Stimulated activated CD8-positive, alpha-beta memory T cell treated with anti-CD3 and anti-CD28 coated beads, Interleukin-7, amount 100 ng/mL, for 24 hours (primary cell): Measurements from ENCODE around the gene CCDC78.
"Not testable (repeated sequence)": the region's sequence is repeated elsewhere in the genome, so short reads cannot be mapped to it uniquely, and the experiment has no call there.

Source experiments
- DNase-seq: peaks from one replicate; pipeline ENCODE4 v3.0.0-alpha.2; 2020; ENCODE audit warnings: low read depth

Gene CCDC78

DNA sequence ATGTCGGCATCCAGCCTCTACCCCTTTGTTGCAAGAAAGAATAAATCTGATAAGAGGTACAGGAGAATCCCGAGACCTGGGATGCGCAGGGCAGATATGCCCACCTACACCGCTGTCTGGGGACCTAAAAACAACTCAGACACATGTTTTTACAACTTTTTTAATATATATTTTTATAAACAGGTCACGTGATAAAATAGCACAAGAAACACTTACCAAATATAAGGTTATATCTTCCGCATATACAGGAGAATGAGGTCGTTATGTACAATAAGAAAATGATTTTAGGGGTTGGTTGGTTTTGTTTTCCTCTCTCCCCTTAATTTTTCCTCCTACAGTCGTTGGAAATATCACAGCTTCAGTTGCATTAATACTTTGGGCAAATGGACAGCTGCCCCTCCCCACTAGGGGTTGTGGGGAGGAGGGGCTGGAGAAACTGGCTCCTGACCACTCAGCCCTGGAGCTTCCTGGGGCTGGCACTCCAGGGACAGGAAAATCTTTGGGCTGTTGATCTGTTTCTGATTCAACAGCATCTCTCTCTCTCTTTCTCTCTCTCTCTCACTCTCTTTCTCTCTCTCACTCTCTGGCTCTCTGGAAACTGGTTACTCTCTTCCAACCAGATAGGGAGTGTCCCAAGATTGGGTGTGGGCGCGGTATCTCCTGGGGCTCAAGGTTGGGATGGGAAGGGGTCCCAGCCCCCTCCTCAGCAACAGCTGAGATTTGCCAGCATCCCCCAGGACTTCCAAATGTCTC is 33.7 kb downstream of the CCDC78 start:
- no peak for DNase-seq

DNA sequence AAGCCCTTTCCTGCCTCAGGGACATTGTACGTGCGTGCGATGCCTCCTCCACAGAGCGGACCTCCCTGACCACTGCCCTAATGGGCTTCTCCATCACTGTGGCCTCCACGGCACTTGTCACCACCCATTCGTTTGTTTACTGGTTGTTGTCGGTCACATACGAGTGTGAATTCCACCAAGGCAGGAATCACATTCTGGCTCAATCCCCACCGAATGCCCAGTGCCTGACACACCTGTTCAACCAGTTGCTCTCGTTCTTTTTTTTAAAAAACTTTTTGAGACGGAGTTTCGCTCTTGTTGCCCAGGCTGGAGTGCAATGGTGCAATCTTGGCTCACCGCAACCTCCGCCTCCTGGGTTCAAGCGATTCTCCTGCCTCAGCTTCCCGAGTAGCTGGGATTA is 35.0 kb downstream of the CCDC78 start:
- DNase-seq: not testable (repeated sequence)

DNA sequence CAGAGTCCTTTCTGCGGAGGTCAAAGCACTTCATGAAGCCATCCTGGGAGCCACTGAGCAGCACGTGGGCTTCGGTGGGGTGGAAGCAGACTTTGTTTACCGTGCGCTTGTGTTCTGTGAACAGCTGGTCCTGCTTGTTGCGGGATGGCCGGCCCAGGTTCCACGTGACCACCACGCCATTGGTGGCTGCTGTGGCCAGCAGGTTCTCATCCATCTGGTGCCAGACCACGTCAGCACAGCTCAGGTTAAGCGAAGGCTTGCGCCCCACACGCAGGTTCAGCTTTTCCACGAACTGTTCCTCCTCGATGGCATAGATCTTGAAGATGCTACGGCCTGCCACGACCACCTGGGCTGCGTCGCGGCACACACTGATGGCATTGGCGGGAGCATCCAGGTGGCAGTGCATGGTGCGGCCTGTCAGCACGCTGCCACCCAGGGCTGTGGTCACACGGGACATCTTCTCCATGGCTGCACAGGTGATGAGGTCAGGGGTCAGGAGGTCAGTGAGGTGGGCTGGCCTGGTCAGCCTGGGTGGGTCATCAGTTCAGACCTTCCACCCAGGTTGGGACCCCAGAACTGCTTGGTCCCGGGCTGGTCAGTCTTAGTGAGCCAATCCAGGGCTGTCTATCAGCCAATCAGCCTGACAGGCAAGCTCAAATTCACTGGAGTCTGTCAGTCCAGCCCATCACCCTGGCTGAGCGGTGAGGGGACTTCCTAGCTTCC is 36.9 kb downstream of the CCDC78 start:
- no peak for DNase-seq

DNA sequence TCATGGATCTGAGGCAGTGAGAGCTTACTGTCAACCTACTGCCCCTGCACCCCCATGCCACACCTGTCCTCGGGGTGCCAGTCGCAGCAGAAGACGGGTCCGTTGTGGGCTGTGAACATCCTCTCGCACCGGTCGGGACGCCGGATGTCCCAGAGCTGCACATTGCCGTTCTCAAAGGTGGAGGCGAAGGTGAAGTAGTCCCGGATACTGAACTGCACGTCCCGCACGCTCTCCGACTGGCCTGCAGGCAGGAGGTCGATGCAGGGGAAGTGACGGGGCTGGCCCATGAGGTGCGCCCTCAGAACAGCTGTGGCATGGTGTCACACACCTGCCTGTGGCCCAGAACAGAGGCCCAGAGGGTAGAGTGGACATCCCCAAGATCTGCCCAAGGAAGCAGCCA is 38.7 kb downstream of the CCDC78 start:
- no peak for DNase-seq

DNA sequence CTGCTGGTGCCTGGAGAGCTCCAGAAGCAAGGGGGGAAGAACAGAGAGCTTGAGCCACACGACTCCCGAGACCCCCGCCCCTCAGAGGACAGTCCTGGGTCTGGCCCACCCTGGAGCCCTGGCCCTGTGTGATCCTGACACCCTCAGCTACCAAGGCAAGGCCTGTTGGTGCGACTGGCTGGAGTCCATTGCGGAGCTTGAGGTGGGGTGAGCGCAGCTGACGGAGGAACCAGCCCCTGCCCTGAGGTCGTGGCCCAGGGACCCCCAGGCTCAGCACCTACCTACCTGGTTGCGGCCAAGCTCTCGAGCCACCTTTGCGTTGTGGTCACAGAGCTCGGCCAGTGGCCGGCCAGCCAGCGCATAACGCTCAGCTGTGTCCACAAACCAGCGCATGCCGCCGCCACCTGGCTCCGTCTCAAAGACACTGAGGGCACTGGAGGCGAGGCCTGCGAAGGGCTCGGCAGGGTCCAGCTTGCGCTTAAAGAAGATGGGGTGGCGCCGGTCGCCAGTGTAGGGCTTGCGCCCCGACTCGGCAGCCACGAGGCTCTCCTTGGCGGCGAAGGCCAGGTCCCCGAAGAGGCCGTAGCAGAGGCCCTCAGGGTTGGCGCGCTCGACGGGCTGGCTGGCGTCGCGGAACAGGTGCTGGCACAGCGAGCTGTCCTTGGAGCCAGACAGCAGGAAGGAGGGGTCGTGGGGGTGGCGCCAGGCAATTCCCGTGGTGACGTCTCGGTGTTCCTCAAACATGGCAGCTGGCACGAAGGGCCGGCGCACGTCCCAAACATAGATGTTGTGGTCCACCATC is 39.6 kb downstream of the CCDC78 start:
- DNase-seq: no peak

DNA sequence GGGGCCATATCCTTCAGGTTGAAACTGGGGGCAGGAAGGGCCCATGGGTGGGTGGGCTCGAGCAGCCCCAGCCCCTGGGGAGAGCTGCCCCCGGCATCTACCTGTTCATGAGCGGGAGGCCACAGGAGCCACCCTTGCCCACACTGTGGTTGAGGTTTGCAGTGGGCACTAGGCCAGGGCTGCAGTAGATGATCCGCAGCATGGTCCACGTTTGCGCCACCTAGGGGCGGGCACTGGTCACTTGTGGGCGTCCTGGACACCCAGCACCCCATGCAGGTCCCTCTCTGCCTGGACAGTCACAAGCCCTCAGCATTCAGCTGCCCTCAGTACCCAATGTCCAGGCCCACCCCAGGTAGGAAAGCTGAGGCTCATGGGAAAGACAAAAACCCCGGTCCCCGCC is 40.3 kb downstream of the CCDC78 start:
- no peak for DNase-seq

DNA sequence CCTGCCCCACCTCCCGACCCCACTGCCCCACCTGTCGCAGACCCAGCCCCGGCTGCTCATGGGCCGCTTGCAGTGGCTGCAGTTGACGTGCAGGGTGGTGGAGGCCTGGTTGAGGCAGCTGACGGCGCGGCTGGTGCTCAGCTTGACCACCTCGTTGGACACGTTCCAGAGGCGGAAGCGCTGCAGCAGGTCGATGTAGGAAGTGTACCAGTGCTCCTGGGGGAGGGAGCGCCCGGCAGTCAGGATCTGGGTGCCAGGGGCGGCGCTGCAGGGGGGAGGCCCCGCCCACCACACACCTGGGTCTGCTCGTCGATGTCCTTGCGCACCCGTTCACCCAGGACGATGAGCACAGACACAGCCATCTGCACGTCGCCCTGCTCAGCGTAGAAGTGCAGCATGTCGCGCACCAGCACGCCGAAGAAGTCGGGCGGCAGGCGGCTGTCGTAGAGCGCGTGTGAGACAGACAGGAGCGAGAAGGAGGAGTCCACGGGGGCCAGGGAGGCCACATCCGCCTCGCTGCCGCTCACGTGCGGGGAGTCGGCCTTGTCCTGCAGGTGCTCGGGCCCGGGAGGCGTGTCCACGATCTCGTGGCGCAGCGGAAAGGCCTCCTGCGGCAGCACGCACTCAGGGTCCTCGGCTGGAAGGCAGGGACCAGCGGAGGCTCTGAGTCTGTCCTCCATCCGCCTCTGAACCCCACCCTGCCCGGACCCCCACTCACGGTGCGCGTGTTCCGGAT is 41.1 kb downstream of the CCDC78 start:
- no peak for DNase-seq

DNA sequence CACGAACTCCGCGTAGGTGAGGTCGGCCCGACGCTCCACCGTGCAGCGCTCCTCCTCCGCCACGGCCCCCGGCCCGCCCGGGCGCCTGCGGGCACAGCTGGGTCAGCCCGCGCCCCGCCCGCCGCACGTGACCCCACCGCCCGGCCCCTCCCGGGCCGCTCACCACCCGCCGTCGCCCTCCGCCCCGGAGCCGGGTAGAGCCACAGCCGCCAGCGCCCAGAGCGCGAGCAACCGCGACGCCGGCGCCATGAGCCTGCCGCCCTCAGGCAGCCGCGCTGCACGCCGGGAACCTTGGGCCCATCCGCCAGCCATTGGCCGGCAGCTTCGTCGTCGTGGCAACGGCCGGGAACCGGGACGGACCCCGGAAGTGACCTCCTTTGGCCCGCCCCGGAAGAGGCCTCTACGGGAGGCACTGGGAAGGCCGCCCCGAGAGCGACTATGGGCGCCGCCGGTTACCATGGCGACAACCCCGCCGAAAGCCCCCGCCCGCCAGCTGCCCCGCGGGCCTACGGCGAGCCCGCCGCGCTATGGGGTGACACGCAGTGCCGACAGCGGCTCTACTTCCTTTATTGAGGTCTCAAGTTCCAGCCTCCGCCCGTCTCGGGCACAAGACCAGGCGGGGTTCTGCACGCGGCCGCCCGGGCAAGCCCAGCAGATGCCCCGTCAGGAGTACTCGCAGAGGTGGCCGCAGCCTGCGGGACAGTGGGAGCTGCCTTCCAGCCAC is 42.0 kb downstream of the CCDC78 start, which contains the start of gene JMJD8:
Gene JMJD8, minus strand, starts transcription at position 264 of the 724 bp plus-strand sequence. Its CDS starts 15 bp downstream, at position 249.
- DNase-seq: peak; percentile 97

DNA sequence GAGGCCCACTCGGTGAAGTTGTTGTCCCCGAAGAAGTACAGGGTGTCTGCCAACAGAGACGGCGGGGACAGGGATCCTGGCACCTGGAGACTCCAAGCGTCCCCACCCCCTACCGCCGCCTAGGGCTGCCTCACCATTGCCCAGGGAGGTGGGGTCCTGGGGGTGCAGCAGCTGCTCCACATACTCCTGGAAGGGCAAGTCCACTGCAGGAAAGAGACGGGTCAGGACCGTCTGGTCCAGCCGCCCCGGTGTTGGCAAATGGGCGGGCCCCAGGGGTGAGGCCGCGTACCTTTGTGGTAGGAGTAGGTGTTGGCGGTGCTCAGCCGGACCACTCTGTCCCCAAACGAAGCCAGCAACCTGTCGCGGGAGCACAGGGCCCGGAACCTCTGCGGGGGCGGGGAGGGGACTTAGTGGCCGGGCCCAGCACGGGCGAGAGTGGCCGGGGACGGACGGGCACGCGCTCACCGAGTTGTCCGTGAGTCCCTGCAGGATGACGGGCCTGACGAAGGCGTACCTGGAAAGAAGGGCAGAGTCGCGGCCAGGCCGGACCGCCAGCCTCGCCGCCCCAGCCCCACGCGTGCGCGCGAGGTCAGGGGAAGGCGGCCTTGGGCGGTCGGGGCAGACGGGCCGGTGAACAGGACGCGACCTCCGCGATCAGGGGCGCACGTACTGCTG is 42.7 kb downstream of the CCDC78 start:
- DNase-seq: no peak

DNA sequence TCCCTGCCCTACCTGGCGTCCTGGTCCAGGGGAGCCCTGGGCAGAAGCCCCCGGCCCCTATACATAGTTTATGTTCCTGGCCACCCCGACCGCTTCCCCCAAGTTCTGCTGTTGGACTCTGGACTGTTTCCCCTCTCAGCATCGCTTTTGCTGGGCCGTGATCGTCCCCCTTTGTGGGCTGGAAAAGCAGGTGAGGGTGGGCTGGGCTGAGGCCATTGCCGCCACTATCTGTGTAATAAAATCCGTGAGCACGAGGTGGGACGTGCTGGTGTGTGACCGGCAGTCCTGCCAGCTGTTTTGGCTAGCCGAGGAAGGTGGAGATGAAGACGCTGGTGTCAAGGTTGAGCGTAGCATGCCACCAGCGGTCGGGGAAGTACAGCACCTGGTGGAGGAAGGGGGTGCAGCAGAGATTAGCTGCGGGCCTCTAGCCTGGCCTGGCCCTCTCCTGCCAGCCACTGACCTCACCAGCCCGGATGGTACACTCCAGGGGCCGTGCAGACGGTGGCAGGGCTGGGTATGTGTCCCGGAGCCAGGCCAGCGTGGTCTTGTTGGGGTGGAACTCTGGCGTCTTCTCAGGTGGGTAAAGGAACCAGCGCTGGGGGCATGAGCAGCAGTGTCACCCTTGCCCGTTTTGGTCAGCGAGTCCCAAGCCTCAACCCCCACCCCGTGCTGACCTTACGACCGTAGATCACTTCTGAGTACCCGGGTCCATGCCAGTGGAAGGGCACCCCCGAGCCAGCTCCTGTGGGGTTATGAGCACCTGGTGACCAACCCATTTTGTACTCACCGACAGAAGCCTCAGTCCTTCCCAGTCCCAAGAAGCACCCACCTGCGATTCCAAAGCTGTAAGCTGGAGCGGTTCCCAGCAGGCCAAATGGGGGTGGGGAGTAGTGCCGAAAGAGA is 43.5 kb downstream of the CCDC78 start:
- no peak for DNase-seq

DNA sequence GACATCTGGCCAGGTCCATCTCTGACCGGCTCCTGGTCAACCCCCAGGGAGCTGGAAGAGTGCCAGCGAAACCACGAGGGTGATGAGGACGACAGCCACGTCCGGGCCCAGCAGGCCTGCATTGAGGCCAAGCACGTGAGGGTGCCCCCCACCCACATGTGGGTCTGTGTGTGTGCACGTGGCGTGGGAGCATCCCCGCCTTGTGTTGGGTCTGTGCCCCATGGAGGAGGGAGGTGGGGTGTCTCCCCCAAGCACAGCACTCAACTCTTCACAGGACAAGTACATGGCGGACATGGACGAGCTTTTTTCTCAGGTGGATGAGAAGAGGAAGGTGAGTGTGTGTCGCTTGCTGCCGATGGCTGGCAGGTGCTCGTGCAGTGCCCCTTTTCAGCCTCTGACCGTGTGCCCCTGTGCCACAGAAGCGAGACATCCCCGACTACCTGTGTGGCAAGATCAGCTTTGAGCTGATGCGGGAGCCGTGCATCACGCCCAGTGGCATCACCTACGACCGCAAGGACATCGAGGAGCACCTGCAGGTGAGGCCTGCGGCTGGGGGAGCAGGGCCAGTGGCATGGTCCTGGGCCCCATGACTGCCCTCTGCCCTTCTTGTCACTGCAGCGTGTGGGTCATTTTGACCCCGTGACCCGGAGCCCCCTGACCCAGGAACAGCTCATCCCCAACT is 44.4 kb downstream of the CCDC78 start:
- no peak for DNase-seq

DNA sequence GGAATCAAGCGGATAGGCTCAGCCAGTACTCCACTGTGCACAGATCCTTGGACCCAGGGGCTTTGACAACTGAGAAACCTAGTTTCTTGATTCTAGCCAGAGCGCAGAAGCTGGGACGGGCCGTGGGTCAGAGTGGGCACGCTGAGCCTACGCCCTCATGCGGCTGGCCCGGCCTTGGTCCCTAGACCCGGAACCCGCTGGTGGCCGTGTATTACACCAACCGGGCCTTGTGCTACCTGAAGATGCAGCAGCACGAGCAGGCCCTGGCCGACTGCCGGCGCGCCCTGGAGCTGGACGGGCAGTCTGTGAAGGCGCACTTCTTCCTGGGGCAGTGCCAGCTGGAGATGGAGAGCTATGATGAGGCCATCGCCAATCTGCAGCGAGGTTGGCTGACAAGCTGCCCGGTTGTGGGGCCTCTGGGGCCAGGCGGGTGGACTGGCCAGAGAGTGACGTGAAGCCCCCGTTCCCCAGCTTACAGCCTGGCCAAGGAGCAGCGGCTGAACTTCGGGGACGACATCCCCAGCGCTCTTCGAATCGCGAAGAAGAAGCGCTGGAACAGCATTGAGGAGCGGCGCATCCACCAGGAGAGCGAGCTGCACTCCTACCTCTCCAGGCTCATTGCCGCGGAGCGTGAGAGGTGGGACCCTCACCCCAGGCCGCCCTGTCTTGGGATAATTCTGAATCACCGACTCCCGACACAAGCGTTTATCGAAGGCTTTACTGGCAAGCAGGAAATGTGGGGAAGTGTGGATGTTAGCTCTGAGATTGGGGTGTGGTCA is 45.1 kb downstream of the CCDC78 start:
- no peak for DNase-seq

DNA sequence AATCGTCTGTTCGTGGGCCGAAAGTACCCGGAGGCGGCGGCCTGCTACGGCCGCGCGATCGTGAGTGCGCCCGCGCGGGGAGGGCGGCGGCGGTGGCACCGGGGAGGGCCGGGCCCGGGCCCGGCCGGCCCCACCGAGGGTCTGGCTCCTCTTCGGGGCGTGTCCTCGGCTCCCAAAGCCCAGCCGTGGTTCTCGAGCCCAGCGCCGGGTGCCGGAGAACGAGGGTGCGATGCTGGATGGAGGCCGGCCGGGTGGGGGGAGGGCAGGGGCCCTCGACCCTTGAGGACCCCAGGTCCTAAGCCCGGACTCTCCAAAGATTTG is 45.7 kb downstream of the CCDC78 start:
- DNase-seq: no peak

DNA sequence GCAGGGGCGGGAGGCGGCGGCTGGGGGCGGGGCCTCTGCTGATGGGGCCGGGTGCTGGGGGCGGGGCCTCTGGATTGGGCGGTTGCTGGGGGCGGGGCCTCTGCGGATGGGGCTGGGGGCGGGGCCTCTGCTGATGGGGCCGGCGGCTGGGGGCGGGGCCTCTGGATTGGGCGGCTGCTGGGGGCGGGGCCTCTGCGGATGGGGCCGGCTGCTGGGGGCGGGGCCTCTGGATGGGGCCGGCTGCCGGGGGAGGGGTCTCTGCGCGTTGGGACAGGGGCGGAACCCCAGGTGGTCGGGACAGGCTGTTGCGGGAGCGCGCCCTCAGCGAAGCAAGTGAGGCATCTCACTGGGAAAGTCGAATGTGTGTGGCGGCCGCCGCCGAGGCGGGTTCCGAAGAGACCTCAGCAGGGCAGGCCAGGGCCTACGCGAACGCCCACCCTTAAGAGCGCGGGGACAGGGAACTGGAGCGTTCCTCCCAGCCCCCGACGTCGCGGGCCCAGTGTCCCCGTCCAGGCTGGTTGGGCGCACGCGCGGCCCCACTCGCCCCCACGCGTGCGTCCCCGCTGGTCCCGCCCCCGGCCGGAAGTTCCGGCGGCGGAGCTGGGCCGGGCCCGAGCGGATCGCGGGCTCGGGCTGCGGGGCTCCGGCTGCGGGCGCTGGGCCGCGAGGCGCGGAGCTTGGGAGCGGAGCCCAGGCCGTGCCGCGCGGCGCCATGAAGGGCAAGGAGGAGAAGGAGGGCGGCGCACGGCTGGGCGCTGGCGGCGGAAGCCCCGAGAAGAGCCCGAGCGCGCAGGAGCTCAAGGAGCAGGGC is 46.2 kb downstream of the CCDC78 start, which contains the start of gene STUB1:
Gene STUB1, plus strand, starts transcription at position 597 of the 811 bp plus-strand sequence. Its CDS starts 116 bp downstream, at position 713.
- DNase-seq: peak; percentile 85

DNA sequence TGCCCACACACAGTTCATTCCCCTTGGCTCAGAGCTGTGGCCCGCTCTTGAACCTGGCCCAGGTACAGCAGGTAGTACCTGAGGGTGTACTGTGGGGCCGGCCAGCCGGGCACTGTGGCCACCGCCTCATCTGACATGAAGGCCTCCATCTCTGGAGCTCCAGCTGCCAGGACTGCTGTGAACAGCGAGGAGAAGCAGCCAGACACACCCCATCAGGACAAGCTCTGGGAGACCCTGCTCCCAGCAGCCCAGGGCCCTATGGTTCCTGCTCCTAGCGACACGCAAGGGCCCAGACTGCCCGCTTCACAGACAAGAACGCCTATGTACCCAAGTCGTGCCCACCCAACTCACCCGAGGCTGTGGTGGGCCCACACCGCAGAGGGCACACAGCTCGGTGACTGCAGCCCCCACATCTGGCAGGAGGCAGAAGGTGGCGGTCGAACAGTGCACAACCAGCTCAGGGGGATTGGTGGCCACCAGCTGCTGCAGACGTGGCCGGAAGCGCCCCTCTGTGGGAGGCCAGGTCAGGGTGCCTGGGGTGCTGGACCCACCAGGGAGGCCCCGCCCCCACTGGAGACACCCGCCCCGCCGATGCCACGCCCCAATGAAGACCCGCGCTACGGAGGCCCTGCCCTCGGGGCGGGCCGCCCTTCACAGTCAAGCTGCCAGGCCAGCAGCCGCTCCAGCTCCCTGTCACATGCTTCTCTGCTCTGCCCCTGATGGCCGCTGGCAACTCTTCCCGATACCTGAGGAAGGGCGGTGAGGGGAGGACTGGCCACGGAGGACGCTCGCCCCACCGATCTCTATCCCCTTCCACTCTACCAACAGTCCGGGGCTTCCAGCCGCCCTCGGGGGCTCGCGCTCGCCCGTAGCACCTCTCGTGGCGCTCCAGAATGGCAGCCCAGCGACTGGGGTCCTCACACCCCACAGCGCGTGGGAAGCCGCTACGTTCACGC is 47.1 kb downstream of the CCDC78 start:
- DNase-seq: no peak

DNA sequence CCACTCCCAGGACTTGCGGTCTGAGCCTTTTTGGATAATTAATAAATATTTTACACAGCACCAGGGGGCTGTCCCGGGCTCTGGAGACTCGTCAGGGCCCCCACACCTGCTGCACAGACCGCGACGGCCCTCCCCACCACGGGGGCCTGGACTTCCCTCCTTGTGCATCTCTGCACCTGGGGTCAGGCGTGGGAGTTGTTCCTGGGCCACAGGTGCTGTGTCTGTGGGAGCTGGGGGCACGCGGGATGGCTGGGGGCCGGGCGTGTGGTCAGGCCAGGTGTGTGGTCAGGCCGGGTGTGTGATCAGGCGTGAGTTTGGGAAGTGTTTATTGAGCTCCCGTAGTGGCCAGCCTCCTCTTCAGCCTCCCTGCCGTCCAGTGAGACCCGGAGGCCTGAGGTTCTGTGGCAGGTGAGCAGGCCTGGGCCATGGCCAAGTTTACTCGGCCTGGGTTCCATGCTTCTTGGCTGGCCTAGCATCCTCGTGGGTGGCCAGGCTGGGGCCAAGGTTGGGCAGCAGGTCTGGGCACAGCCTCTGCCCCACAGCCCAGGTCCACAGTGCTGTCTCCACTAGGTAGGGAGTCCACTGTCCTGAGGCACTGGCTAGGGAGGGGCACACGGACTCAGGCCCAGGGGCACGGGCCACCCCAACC is 47.9 kb downstream of the CCDC78 start:
- DNase-seq: no peak
